Type B pancreatic cell (in vitro differentiated cells): Measurements from ENCODE around the gene CHST13. TPM values are rescaled to one million over a fixed set of nuclear protein-coding genes. Genes with fewer than 3 reads are reported as not detected.

Experiments used
- DNase-seq: peaks from one replicate; pipeline ENCODE4 v3.0.0; 2021; ENCODE audit warnings: mixed read lengths; ENCODE audit not compliant: unreplicated experiment; ENCODE audit errors: extremely low spot score
- H3K27ac Mint-ChIP-seq: 2 replicates; pipeline ENCODE4 v1.8.0; 2021; ENCODE audit warnings: mild to moderate bottlenecking, mixed read lengths
- H3K27me3 Mint-ChIP-seq: 2 replicates; pipeline ENCODE4 v1.8.0; 2021; ENCODE audit warnings: mixed read lengths
- H3K36me3 Mint-ChIP-seq: 2 replicates; pipeline ENCODE4 v1.8.0; 2021; ENCODE audit warnings: mixed read lengths
- H3K4me1 Mint-ChIP-seq: one replicate; pipeline ENCODE4 v1.8.0; 2021; ENCODE audit warnings: mixed read lengths; ENCODE audit not compliant: unreplicated experiment
- H3K4me3 Mint-ChIP-seq: 2 replicates; pipeline ENCODE4 v1.8.0; 2021; ENCODE audit warnings: mild to moderate bottlenecking, mixed read lengths
- H3K9me3 Mint-ChIP-seq: 2 replicates; pipeline ENCODE4 v1.8.0; 2021; ENCODE audit warnings: mixed read lengths
- CTCF ChIP-seq: fragments of 200-600 bp; sonication (generic); conservative IDR thresholded peaks from 2 replicates; pipeline ENCODE4 v1.5.0; 2021; ENCODE audit warnings: antibody characterized with exemption, mild to moderate bottlenecking
- total RNA-seq: library from RNA; stranded (reverse); gene quantifications from 2 replicates; pipeline ENCODE4 v1.2.1, GENCODE V29; 2021; ENCODE audit warnings: low replicate concordance

Gene CHST13
- total RNA-seq, 1 donor from 2014 or later: 0.31 TPM

- DNase-seq: no peak
- Mint-ChIP-seq H3K27me3 (peaks cover 29% of the 10 kb centered on the region), H3K27ac (no peak overlapping the region), H3K9me3 (no peaks in the 10 kb centered on the region), H3K4me1 (no peaks in the 10 kb centered on the region), H3K36me3 (no peaks in the 10 kb centered on the region), H3K4me3 (no peak overlapping the region)
- no peak for TF ChIP-seq CTCF
Measured at GRCh38 chr3:126518779-126519177, 5.2 kb upstream of the CHST13 start.

- Mint-ChIP-seq H3K27me3 (peaks cover 34% of the 10 kb centered on the region), H3K4me3 (no peak overlapping the region), H3K27ac (no peak overlapping the region), H3K36me3 (no peaks in the 10 kb centered on the region), H3K4me1 (no peaks in the 10 kb centered on the region), H3K9me3 (no peaks in the 10 kb centered on the region)
- no peak for DNase-seq
- TF ChIP-seq CTCF: no peak
Measured at GRCh38 chr3:126519506-126520455, 4.2 kb upstream of the CHST13 start.

- no peak for DNase-seq
- Mint-ChIP-seq H3K4me1 (no peaks in the 10 kb centered on the region), H3K27ac (no peak overlapping the region), H3K4me3 (no peak overlapping the region), H3K27me3 (peaks cover 45% of the 10 kb centered on the region), H3K9me3 (no peaks in the 10 kb centered on the region), H3K36me3 (no peaks in the 10 kb centered on the region)
- TF ChIP-seq CTCF: no peak
Measured at GRCh38 chr3:126521122-126521891, 2.6 kb upstream of the CHST13 start.

- Mint-ChIP-seq H3K4me1 (no peaks in the 10 kb centered on the region), H3K4me3 (peak overlapping the region; percentile 29), H3K9me3 (no peaks in the 10 kb centered on the region), H3K27ac (no peak overlapping the region), H3K36me3 (no peaks in the 10 kb centered on the region), H3K27me3 (peaks cover 48% of the 10 kb centered on the region)
- peak; percentile 94 for TF ChIP-seq CTCF
- no peak for DNase-seq
Measured at GRCh38 chr3:126522363-126522788, 1.6 kb upstream of the CHST13 start.

GRCh38 chr3:126524429-126524988, 554 bp downstream of the CHST13 start:
- DNase-seq: no peak
- Mint-ChIP-seq H3K36me3 (no peaks in the 10 kb centered on the region), H3K27ac (no peak overlapping the region), H3K4me3 (peak overlapping the region; percentile 72), H3K4me1 (peaks cover 10% of the 10 kb centered on the region), H3K27me3 (peaks cover 55% of the 10 kb centered on the region), H3K9me3 (no peaks in the 10 kb centered on the region)
- no peak for TF ChIP-seq CTCF
